HepG2 (cell line): Measurements from ENCODE around the gene SCFD2. TPM values are rescaled to one million over a fixed set of nuclear protein-coding genes. Genes with fewer than 3 reads are reported as not detected.

Experiments
- HNRNPK ChIP-seq: fragments of 200-400 bp; formaldehyde crosslinking; IDR thresholded peaks from 2 replicates; pipeline ENCODE4 v1.6.1; 2018; ENCODE audit warnings: low read length, low read depth, moderate library complexity, mild to moderate bottlenecking; ENCODE audit not compliant: poor library complexity, severe bottlenecking
- IRF2 ChIP-seq: IDR thresholded peaks from 2 replicates; pipeline ENCODE4 v1.6.1; 2018; ENCODE audit warnings: missing genetic modification reagents, missing compliant biosample characterization
- KLF13 ChIP-seq: sonication (generic); formaldehyde crosslinking; IDR thresholded peaks from 2 replicates; pipeline ENCODE4 v1.4.0; 2020; ENCODE audit warnings: mild to moderate bottlenecking, missing genetic modification reagents
- NR2F1 ChIP-seq, 2 experiments: fragments of 450-650 bp in 1 of 2; formaldehyde crosslinking in 1 of 2; IDR thresholded peaks; 2 replicates each; pipeline versions ENCODE4 v1.5.0 to v1.6.1; 2016 to 2020; ENCODE audit warnings: mild to moderate bottlenecking in 1 of 2, missing compliant biosample characterization in 1 of 2, missing genetic modification reagents in 1 of 2, moderate library complexity in 1 of 2
- SP5 ChIP-seq: IDR thresholded peaks from 2 replicates; pipeline ENCODE4 v1.6.1; 2016; ENCODE audit warnings: low read depth, borderline replicate concordance
- SRSF1 ChIP-seq: fragments of 200-400 bp; formaldehyde crosslinking; optimal IDR thresholded peaks from 2 replicates; pipeline ENCODE3; 2017; ENCODE audit warnings: mild to moderate bottlenecking, low read depth, low read length, moderate library complexity
- TAF1 ChIP-seq: sonication (generic); formaldehyde crosslinking; IDR thresholded peaks from 2 replicates; pipeline ENCODE4 v1.4.0; 2020; ENCODE audit warnings: missing genetic modification reagents
- TCF12 ChIP-seq, 2 experiments: fragments of 450-650 bp in 1 of 2; sonication (generic) in 1 of 2; formaldehyde crosslinking in 1 of 2; IDR thresholded peaks; 2 replicates each; pipeline versions ENCODE4 v1.6.1 to v1.8.0; 2017 to 2022; ENCODE audit warnings: antibody characterized with exemption in 1 of 2, mild to moderate bottlenecking in 1 of 2, missing genetic modification reagents in 1 of 2, moderate library complexity in 1 of 2
- ZBTB20 ChIP-seq: sonication (generic); formaldehyde crosslinking; IDR thresholded peaks from 2 replicates; pipeline ENCODE4 v1.8.1; 2023; ENCODE audit warnings: missing genetic modification reagents, low read depth, mild to moderate bottlenecking, borderline replicate concordance
- ZBTB8A ChIP-seq: sonication (generic); formaldehyde crosslinking; IDR thresholded peaks from 2 replicates; pipeline ENCODE4 v1.4.0; 2020; ENCODE audit warnings: mild to moderate bottlenecking, low read depth, missing genetic modification reagents, borderline replicate concordance
- polyA plus RNA-seq, 8 experiments: library from polyadenylated mRNA; depleted of rRNA in 3 of 8; stranded (reverse) in 7 of 8; unstranded in 1 of 8; fragments of >200 nt; fragmentation: Illumina TruSeq in 4 of 8; extraction: Trizol in 4 of 8; gene quantifications; 2 replicates each; pipeline versions ENCODE4 v1.2.1 to v1.2.3, GENCODE V29; 2011 to 2016; ENCODE audit warnings: low read depth in 4 of 8, missing spikeins in 1 of 8, mixed read lengths in 1 of 8; ENCODE audit not compliant: insufficient read depth in 1 of 8
- total RNA-seq, 5 experiments: library from RNA; depleted of rRNA; stranded (reverse); fragments of >200 nt; fragmentation: Illumina TruSeq; extraction: Trizol; gene quantifications; 2 replicates each; pipeline ENCODE4 v1.2.3, GENCODE V29; 2016; ENCODE audit warnings: low read depth in 1 of 5
- TF ChIP-seq, protein P1 (sequence below): sonication (generic); formaldehyde crosslinking; IDR thresholded peaks from 2 replicates; pipeline ENCODE4 v1.4.0; 2020; ENCODE audit warnings: mild to moderate bottlenecking, missing genetic modification reagents, borderline replicate concordance
- TF ChIP-seq, protein P2 (sequence below), 2 experiments: sonication (generic) in 1 of 2; formaldehyde crosslinking in 1 of 2; IDR thresholded peaks; 2 replicates each; pipeline versions ENCODE4 v1.4.0 to v1.6.1; 2016 to 2020; ENCODE audit warnings: borderline replicate concordance in 1 of 2, low read depth in 1 of 2, mild to moderate bottlenecking in 1 of 2, missing genetic modification reagents in 1 of 2
- TF ChIP-seq, protein P3 (sequence below): IDR thresholded peaks from 2 replicates; pipeline ENCODE4 v1.6.1; 2016; ENCODE audit warnings: low read depth, borderline replicate concordance
- TF ChIP-seq, protein P4 (sequence below): sonication (generic); formaldehyde crosslinking; IDR thresholded peaks from 2 replicates; pipeline ENCODE4; 2020; ENCODE audit warnings: missing genetic modification reagents, mild to moderate bottlenecking, borderline replicate concordance

Gene SCFD2
- total and polyA plus RNA-seq, 2 of the 13 experiments (the other 11 are each of a cell fraction or from before 2014, with no cell fraction given) = 4.6 to 15.6 TPM

DNA sequence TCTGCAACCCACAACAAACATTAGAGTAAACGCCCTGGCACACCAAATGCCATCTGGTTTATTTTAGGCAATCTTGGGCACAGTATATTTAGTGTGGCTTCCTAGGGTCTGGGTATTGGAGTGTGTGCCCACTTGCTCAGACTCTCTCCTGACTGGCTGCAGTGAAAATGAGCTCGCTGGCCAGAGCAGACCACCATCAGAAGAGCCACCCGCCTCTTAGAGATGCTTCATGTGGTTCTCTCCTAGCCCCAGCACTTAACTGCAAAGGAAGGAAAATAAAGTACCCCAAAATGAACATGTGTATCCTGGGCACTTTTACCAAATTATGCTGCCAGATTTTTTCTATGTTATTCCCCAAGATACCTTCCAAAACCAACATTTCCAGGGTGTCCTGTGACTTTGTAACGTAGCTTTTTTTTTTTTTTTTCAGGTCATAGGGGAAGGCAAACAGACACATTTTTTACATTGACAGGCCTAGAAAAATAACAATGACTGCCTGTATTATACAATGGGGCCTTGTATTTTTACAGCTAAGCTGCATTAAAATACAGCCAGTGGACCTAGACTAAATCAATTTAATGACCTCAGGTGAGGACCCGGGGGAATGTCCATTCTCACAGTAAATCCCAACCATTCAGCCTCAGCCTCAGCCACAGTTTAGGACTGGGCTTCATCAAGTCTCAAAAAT, 310.0 kb downstream of the SCFD2 start (continued):
- TF ChIP-seq, protein P1, sequence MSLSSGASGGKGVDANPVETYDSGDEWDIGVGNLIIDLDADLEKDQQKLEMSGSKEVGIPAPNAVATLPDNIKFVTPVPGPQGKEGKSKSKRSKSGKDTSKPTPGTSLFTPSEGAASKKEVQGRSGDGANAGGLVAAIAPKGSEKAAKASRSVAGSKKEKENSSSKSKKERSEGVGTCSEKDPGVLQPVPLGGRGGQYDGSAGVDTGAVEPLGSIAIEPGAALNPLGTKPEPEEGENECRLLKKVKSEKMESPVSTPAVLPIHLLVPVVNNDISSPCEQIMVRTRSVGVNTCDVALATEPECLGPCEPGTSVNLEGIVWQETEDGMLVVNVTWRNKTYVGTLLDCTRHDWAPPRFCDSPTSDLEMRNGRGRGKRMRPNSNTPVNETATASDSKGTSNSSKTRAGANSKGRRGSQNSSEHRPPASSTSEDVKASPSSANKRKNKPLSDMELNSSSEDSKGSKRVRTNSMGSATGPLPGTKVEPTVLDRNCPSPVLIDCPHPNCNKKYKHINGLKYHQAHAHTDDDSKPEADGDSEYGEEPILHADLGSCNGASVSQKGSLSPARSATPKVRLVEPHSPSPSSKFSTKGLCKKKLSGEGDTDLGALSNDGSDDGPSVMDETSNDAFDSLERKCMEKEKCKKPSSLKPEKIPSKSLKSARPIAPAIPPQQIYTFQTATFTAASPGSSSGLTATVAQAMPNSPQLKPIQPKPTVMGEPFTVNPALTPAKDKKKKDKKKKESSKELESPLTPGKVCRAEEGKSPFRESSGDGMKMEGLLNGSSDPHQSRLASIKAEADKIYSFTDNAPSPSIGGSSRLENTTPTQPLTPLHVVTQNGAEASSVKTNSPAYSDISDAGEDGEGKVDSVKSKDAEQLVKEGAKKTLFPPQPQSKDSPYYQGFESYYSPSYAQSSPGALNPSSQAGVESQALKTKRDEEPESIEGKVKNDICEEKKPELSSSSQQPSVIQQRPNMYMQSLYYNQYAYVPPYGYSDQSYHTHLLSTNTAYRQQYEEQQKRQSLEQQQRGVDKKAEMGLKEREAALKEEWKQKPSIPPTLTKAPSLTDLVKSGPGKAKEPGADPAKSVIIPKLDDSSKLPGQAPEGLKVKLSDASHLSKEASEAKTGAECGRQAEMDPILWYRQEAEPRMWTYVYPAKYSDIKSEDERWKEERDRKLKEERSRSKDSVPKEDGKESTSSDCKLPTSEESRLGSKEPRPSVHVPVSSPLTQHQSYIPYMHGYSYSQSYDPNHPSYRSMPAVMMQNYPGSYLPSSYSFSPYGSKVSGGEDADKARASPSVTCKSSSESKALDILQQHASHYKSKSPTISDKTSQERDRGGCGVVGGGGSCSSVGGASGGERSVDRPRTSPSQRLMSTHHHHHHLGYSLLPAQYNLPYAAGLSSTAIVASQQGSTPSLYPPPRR (CRISPR knock-in tag) = peak; percentile 29; the same call in 1 of the 2 replicates
- TF ChIP-seq NR2F1 (CRISPR knock-in tag; IDR thresholded peaks at IDR 0.05) = peak in 1 of 2 experiments; percentile 50; a peak in 1 of 4 replicates
- TF ChIP-seq, protein P2, sequence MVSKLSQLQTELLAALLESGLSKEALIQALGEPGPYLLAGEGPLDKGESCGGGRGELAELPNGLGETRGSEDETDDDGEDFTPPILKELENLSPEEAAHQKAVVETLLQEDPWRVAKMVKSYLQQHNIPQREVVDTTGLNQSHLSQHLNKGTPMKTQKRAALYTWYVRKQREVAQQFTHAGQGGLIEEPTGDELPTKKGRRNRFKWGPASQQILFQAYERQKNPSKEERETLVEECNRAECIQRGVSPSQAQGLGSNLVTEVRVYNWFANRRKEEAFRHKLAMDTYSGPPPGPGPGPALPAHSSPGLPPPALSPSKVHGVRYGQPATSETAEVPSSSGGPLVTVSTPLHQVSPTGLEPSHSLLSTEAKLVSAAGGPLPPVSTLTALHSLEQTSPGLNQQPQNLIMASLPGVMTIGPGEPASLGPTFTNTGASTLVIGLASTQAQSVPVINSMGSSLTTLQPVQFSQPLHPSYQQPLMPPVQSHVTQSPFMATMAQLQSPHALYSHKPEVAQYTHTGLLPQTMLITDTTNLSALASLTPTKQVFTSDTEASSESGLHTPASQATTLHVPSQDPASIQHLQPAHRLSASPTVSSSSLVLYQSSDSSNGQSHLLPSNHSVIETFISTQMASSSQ (IDR thresholded peaks at IDR 0.05; ENCODE audit: low read depth) = 0 out of 2 replicates have a peak, but pooled peaks have one; percentile 4
- TF ChIP-seq, protein P2 (CRISPR knock-in tag; IDR thresholded peaks at IDR 0.05; ENCODE audit: borderline replicate concordance) = no peak
- no peak for TF ChIP-seq ZBTB8A (CRISPR knock-in tag)
- TF ChIP-seq SP5 = 0 out of 2 replicates have a peak, but pooled peaks have one; percentile 22
- no peak for TF ChIP-seq SRSF1
- TF ChIP-seq HNRNPK = no peak
- TF ChIP-seq ZBTB20 = no peak
- TF ChIP-seq, protein P3, sequence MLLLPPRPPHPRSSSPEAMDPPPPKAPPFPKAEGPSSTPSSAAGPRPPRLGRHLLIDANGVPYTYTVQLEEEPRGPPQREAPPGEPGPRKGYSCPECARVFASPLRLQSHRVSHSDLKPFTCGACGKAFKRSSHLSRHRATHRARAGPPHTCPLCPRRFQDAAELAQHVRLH (CRISPR knock-in tag) = no peak
- TF ChIP-seq, protein P4, sequence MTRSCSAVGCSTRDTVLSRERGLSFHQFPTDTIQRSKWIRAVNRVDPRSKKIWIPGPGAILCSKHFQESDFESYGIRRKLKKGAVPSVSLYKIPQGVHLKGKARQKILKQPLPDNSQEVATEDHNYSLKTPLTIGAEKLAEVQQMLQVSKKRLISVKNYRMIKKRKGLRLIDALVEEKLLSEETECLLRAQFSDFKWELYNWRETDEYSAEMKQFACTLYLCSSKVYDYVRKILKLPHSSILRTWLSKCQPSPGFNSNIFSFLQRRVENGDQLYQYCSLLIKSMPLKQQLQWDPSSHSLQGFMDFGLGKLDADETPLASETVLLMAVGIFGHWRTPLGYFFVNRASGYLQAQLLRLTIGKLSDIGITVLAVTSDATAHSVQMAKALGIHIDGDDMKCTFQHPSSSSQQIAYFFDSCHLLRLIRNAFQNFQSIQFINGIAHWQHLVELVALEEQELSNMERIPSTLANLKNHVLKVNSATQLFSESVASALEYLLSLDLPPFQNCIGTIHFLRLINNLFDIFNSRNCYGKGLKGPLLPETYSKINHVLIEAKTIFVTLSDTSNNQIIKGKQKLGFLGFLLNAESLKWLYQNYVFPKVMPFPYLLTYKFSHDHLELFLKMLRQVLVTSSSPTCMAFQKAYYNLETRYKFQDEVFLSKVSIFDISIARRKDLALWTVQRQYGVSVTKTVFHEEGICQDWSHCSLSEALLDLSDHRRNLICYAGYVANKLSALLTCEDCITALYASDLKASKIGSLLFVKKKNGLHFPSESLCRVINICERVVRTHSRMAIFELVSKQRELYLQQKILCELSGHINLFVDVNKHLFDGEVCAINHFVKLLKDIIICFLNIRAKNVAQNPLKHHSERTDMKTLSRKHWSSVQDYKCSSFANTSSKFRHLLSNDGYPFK = no peak
- TF ChIP-seq KLF13 (CRISPR knock-in tag) = no peak
- no peak for TF ChIP-seq TAF1 (CRISPR knock-in tag)
- no peak for TF ChIP-seq TCF12 (IDR thresholded peaks at IDR 0.05)
- no peak for TF ChIP-seq TCF12 (CRISPR knock-in tag; IDR thresholded peaks at IDR 0.05)
- TF ChIP-seq IRF2 (CRISPR knock-in tag) = no peak; the same call in 1 of the 2 replicates
